NCI-H82 treated with DMSO at 0.1 percent for 48 hours (cell line): ENCODE results near the gene DPP10.
"Not testable (repeated sequence)": the region's sequence is repeated elsewhere in the genome, so short reads cannot be mapped to it uniquely, and the experiment has no call there.

Experiments
- DNase-seq: peaks from one replicate; lab custom pipeline; 2025; ENCODE audit not compliant: unreplicated experiment; lab: John Stamatoyannopoulos, UW

DPP10 gene

GRCh38 chr2:114709936-114710850, 267.8 kb downstream of the DPP10 start:
- DNase-seq: no peak

DNA sequence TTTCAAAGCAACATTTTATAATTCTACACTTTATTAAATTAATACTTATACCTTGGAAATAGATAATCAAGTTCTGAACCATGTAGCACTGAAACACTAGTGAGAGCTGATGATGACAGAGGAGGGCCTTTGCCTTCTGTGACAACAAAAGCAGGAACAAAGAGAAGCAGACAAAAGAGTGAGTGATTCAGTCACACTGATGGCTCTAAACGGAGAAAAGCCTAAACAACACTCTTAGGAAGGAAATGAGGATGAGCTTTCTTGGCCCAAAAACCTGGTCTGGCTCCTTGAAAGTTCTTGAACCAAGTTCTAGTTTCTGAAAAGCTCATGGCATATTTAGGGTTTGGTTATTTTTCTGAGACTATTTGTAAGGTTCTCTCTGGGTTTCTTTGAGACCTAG, 271.9 kb downstream of the DPP10 start:
- no peak for DNase-seq

DNA sequence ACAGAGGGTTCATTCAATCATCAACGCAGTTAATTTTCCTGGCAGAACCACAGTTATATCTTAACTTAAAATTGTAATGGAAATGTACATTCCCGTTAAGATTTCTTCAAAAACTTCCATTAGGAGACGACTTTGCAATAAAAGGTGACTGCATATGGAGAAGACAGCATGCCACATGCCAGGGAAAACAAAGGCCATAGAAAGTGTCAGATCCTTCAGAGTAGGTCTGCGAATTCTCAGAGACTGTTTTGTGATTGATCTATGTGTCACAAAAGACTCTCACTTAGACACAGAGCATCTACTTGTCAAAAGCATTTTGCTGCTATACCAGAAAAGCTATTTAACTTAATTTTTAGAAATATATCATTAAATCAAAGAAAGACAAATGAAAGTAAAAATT, 274.6 kb downstream of the DPP10 start:
- no peak for DNase-seq

DNA sequence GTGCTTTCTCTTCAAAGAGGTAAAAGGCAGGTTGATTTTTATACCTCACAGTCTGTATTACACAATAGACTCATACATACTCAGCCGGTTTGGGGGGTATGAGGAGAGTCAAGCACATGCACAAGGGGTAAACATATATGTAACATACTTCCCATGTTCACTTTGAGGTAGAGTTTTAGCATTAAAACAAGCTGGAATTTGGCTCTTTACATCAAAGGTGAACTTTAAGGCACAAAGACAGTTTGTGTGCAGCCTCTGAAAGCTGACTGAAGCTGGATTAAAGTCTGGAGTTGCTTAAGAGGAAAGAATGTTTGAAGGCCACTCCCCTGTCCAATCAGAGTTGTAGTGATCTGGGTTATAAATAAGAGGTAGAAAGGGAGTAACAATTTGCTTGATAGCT, 282.0 kb downstream of the DPP10 start:
- DNase-seq: no peak

DNA sequence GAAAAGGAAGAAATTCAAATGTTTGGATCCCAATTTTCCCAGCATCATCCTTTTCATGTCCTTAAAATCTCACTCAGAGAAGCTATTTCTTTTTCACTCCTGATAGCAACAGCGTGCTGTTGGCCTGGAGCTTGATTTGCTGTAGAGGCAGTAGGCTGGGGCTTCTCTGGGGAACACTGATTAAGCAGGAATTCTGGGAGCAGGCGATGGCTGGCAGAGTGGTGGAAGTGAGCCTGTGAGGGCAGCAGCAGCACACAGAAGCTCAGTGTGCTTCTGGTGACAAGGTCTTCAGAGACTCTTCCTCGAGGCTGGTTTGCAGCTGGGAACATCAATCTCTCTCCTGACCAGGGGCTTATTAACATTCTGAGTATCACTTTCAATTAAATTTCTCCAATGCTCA, 284.6 kb downstream of the DPP10 start:
- no peak for DNase-seq

DNA sequence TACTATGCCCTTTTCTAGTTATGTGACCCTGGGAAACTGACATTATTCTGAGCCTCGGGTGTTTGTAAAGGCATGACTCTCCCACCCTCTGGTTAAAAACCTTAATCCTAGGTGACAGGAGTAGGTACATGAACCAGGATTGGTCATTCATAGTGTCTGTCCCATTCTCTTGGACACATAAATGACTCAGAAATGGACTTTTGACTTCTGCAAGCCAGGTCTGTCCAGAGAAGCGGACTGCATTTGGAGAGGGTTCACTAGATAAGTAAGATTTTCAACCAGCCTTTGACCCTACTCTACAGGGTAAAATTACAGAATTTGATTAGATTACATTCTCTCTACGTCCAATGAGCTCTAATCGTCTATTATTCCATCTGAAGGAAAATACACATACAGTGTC, 285.9 kb downstream of the DPP10 start:
- DNase-seq: no peak

DNA sequence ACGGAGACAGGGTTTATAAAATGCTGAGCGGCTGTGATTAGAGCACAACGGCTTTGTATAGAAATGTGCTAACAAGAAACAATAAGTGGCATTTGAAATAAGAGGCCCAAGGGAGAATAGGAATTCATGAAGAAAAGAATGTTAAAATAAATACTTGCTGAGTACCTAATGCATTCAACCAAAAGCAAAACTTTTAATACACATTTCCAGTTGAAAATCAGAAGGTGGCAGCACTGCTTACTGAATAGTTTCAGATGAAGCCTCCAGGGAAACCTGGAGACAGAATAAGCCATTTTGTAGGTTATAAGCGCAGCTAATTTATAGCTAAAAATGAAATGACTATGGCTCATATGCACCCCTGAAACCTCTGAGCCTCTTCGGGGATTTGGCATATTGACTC, 286.6 kb downstream of the DPP10 start:
- DNase-seq: no peak

DNA sequence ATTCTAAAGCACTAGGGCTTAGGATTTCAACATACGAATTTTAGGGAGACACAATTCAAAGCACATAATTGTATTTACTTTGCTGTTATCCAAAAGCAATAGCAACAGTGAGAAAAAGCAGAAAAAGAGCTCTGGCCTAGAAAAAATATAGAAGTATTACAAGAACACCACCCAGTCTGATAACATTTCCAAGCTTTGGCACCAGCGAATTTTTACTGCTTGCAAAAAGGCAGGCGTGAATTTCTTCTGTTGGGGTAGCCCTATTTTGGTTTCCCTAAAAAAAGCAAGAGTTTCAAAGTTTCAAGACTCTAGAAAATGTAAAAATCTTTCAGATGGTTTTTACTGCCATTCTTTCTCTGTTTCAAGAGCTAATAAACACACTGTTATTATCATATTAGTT, 292.7 kb downstream of the DPP10 start:
- DNase-seq: no peak

GRCh38 chr2:114742245-114742644, 299.8 kb downstream of the DPP10 start:
- no peak for DNase-seq

- DNase-seq: no peak
Observed at GRCh38 chr2:114745700-114746099, 303.3 kb downstream of the DPP10 start.

DNA sequence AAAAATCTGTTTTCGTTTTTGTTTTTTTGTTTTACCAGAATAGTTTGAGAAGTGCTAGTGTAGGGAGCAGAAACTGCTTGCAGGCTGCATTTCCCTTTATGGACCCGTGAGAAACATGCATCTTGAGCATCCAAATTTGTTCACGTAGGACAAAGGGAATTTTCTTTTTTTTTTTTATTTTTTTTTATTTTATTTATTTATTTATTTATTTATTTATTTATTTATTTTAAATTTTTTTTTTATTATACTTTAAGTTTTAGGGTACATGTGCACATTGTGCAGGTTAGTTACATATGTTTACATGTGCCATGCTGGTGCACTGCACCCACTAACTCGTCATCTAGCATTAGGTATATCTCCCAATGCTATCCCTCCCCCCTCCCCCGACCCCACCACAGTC, 305.7 kb downstream of the DPP10 start:
- DNase-seq: not testable (repeated sequence)

- DNase-seq: no peak
Observed at GRCh38 chr2:114752425-114752824, 310.0 kb downstream of the DPP10 start.

GRCh38 chr2:114753145-114753544, 310.7 kb downstream of the DPP10 start:
- no peak for DNase-seq

DNA sequence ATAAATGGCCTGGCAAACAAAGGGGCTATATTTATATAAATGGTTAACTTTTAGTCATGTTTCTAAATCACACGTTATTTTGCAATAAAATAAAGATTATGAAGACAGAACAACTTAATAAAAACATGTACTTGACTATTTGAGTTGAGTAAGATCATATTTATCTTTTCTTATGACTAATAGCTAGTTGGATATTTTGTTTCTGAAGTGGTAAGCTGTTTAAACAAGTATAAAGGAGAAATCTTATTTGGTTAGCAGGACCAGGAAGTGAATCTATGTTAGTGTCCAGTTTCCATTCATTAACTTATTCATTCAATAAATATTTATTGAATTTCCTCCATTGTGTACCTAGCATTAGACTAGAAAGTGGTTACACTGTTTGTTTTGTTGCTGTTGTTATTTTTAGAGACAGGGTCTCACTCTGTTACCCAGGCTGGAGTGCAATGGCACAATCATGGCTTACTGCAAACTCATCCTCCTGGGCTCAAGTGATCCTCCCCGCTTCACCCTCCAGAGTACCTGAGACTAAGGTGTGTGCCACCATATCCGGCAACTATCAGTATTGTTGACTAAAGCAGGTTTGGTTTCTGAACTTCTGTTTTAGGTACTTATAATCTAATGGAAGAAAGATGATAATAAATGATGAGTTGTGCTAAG, 312.6 kb downstream of the DPP10 start:
- DNase-seq: no peak

GRCh38 chr2:114762376-114762775, 319.9 kb downstream of the DPP10 start:
- DNase-seq: no peak

DNA sequence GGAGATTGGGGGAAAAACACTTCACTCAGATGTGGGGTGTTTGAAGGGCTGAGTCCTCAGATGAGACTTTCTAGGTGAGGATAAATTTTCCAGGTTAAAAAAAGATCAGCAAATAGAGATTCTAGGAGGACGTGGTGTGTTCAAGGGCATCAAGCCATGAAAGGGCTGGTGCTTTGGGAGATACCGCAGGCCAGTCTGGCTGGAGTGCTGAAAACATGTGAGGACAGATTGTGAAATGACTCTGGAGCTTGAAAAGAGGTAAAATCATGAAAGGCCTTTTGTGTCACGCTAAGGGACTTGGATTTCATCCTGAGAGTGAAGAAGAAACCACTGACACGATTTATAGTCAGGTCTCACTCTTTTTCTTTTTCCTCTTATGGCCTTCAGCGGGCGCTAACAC, 320.5 kb downstream of the DPP10 start:
- no peak for DNase-seq

DNA sequence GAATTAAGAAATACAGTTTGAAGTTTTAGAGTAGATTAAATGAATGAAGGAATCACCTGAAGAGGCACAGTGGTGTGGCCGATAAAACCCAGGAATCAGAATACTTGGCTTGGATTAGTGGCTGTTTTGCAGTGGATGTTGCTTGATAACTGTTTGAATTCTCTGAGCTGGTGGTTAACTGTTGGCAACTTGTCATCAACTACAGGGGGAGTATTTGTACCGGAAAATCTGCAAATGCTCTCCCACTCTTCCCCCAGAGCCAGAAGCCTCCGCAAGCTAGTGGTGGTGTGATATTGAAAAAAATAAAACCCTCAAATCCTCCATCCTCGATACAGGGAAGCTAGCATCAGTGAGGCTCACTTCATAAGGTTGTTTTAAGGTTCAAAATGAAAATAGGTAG, 326.7 kb downstream of the DPP10 start:
- DNase-seq: no peak

- no peak for DNase-seq
Observed at GRCh38 chr2:114769991-114770390, 327.6 kb downstream of the DPP10 start.

DNA sequence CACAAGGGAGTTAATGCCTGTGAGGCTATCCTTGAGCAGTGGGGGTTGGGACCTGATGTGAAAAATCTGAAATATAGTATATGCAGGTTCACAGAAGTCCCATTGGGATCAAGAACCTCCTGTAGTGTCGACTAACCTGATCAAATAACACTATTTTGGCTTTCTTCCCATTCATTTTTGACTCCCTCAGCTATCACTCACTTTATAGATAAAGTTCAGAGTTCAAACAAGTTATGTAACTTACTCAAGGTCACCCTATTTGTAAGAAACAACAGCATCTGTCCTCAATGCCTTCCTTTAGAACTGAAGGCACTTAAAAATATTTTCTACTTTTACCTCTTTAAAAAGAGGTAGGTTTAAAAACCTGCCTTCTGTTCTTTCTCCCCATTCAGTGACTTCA, 341.6 kb downstream of the DPP10 start:
- DNase-seq: no peak

DNA sequence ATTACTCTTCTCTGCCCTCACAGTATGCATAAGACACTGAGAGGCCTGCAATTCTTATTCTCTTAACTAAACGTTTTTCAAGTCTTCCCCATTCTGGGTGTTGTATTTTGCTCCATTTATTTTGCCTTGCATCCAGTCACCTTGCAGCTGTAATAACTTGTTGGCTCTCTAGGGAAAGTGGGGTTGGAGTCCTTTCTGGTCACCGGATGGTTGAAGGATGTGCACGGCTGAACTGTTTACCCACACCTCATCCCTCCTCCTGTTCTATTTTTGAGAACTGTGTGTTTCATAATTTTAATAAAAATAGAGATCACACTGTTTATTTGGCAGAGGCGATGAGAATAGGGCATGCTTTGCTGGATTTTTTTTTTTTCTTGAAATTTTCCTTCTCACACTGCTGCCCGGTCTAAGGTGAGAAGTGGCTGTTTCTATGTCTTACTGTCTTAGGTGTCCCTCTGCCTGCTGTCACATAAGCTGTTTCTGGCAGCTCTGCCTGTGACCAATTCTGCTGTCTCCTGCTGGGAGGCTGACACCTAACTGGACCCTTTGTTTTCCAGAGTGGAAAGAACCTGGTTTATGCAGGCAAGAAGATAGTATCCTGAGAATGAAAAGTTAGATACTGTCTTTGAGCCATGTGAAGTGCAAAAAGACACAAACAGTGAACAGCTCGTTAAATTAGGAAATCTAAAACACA, 342.6 kb downstream of the DPP10 start:
- DNase-seq: no peak

DNA sequence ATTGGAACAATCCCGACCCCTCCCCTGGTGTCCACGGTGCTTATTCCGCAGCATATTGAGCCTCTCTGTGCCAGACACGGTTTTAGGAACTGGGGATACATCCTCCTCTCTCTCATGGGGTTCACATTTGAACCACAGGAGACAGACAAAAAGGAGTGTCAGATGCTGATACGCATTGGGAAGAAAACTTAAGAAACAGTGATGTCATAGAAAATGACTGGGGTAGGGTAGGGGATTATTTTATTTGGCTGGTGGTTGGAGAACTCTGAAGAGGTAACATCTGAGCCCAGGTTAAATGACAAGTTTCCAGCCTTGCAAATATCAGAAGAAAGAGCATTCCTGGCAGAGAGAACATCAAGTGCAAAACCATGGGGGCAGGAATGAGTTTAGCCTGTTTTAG, 344.5 kb downstream of the DPP10 start:
- no peak for DNase-seq

- DNase-seq: no peak
Observed at GRCh38 chr2:114787486-114787885, 345.0 kb downstream of the DPP10 start.
